ENCODE measurements around the gene FOXL2NB. TPM values are rescaled to one million over a fixed set of nuclear protein-coding genes. Genes with fewer than 3 reads are reported as not detected.

The FOXL2NB gene
- total RNA-seq, 1 donor from 2014 or later, result 5.2 TPM

GRCh38 chr3:138944929-138945708 is 1.9 kb upstream of the FOXL2NB start:
- TF ChIP-seq CTCF (IDR thresholded peaks at IDR 0.05; ENCODE audit: insufficient read depth, low read depth, low read length) (no peak), EZH2 (IDR thresholded peaks at IDR 0.05; ENCODE audit: insufficient read depth, low read length) (peak; percentile 99)
- peaks cover 21% of the 10 kb centered on the region for H3K4me1 ChIP-seq (ENCODE audit: insufficient read depth, low read length)
- no peak overlapping the region for H3K9ac ChIP-seq (ENCODE audit: low read length)
- peaks cover 94% of the 10 kb centered on the region for H3K27me3 ChIP-seq (ENCODE audit: insufficient read depth, low read length)
- Mint-ChIP-seq H3K9me3 (ENCODE audit: unreplicated experiment) (peaks cover 8% of the 10 kb centered on the region), H3K27ac (ENCODE audit: unreplicated experiment) (peak overlapping the region; percentile 88), H3K27me3 (ENCODE audit: low read depth, unreplicated experiment) (peaks cover 71% of the 10 kb centered on the region), H3K36me3 (ENCODE audit: low read depth, unreplicated experiment) (peaks cover 4% of the 10 kb centered on the region), H3K4me1 (ENCODE audit: low read depth, unreplicated experiment) (peaks cover 19% of the 10 kb centered on the region), H3K4me3 (ENCODE audit: unreplicated experiment) (peak overlapping the region; percentile 86)
- no peaks in the 10 kb centered on the region for H3K79me2 ChIP-seq (ENCODE audit: insufficient read depth, low read length)
- no peaks in the 10 kb centered on the region for H3K9me3 ChIP-seq (ENCODE audit: insufficient read depth, low read depth, low read length)
- peaks cover 35% of the 10 kb centered on the region for H4K20me1 ChIP-seq (ENCODE audit: insufficient read depth, low read length)
- H3K4me2 ChIP-seq (ENCODE audit: low read length), result peak overlapping the region; percentile 35
- H2AFZ ChIP-seq (ENCODE audit: low read depth, low read length), result peak overlapping the region; percentile 47
- FAIRE-seq (no peak), DNase-seq (ENCODE audit: low read depth) (no peak)
- H3K36me3 ChIP-seq (ENCODE audit: insufficient read depth, low read length), result no peaks in the 10 kb centered on the region
- H3K27ac ChIP-seq (ENCODE audit: low read depth, low read length), result no peak overlapping the region
- H3K4me3 ChIP-seq (ENCODE audit: insufficient read depth, low read depth, low read length), result no peak overlapping the region

GRCh38 chr3:138945709-138946662 is 1.0 kb upstream of the FOXL2NB start:
- peaks cover 19% of the 10 kb centered on the region for H3K4me1 Mint-ChIP-seq (ENCODE audit: low read depth, unreplicated experiment)
- H3K4me2 ChIP-seq (ENCODE audit: low read length), result peak overlapping the region; percentile 81
- H3K36me3 ChIP-seq (ENCODE audit: insufficient read depth, low read length), result no peaks in the 10 kb centered on the region
- H3K27me3 ChIP-seq (ENCODE audit: insufficient read depth, low read length), result peaks cover 93% of the 10 kb centered on the region
- TF ChIP-seq CTCF (IDR thresholded peaks at IDR 0.05; ENCODE audit: insufficient read depth, low read depth, low read length) (no peak), EZH2 (IDR thresholded peaks at IDR 0.05; ENCODE audit: insufficient read depth, low read length) (peak; percentile 99)
- H3K36me3 Mint-ChIP-seq (ENCODE audit: low read depth, unreplicated experiment), result peaks cover 4% of the 10 kb centered on the region
- peak overlapping the region; percentile 70 for H2AFZ ChIP-seq (ENCODE audit: low read depth, low read length)
- peaks cover 70% of the 10 kb centered on the region for H3K27me3 Mint-ChIP-seq (ENCODE audit: low read depth, unreplicated experiment)
- H3K4me3 Mint-ChIP-seq (ENCODE audit: unreplicated experiment), result peak overlapping the region; percentile 86
- H3K4me3 ChIP-seq (ENCODE audit: insufficient read depth, low read depth, low read length), result peak overlapping the region; percentile 39
- no peaks in the 10 kb centered on the region for H3K9me3 ChIP-seq (ENCODE audit: insufficient read depth, low read depth, low read length)
- DNase-seq (ENCODE audit: low read depth) (no peak), FAIRE-seq (no peak)
- peaks cover 32% of the 10 kb centered on the region for H4K20me1 ChIP-seq (ENCODE audit: insufficient read depth, low read length)
- H3K79me2 ChIP-seq (ENCODE audit: insufficient read depth, low read length), result no peaks in the 10 kb centered on the region
- H3K4me1 ChIP-seq (ENCODE audit: insufficient read depth, low read length), result peaks cover 25% of the 10 kb centered on the region
- H3K9me3 Mint-ChIP-seq (ENCODE audit: unreplicated experiment), result peaks cover 8% of the 10 kb centered on the region
- no peak overlapping the region for H3K9ac ChIP-seq (ENCODE audit: low read length)
- H3K27ac ChIP-seq (ENCODE audit: low read depth, low read length), result no peak overlapping the region
- H3K27ac Mint-ChIP-seq (ENCODE audit: unreplicated experiment), result no peak overlapping the region

Measured in astrocyte (in vitro differentiated cells and primary cell).